SK-N-SH (cell line): Measurements from ENCODE around the gene CHST13.

Experiments used
- EP300 ChIP-seq, 2 experiments: IDR thresholded peaks; 2 replicates each; pipeline versions ENCODE4 v1.4.0 to v1.6.1; 2012; ENCODE audit warnings: borderline replicate concordance in 1 of 2, low read depth in 1 of 2, low read length in 1 of 2
- RCOR1 ChIP-seq: fragments of 150-350 bp; IDR thresholded peaks from 2 replicates; pipeline ENCODE4 v1.6.1; 2017; ENCODE audit warnings: antibody characterized with exemption, low read length
- TF ChIP-seq, protein P1 (sequence below): fragments of 150-350 bp; IDR thresholded peaks from 2 replicates; pipeline ENCODE4 v1.6.1; 2017; ENCODE audit warnings: antibody characterized with exemption, low read length, low read depth, borderline replicate concordance
- TF ChIP-seq, protein P2 (sequence below): IDR thresholded peaks from 2 replicates; pipeline ENCODE4; 2012
- TF ChIP-seq, protein P3 (sequence below): IDR thresholded peaks from 2 replicates; pipeline ENCODE4 v1.4.0; 2012; ENCODE audit warnings: low read depth

DNA sequence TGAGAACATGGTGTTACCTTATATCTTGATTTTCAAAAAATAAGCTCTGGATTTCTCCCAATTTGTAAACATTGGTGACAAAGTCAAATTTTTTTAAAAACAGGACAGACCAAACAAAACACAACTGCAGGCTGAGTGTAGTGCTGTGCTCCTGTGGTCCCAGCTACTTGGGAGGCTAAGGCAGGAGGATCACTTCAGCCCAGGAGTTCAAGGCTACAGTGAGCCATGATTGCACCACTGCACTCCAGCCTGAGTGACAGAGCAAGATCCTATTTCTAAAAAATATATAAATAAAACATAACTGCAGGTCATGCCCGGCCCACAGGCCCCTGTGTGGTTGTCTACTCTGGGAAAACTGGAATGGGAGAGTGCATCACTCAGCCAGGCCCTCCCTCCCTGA, 44.3 kb upstream of the CHST13 start:
- TF ChIP-seq, protein P1, sequence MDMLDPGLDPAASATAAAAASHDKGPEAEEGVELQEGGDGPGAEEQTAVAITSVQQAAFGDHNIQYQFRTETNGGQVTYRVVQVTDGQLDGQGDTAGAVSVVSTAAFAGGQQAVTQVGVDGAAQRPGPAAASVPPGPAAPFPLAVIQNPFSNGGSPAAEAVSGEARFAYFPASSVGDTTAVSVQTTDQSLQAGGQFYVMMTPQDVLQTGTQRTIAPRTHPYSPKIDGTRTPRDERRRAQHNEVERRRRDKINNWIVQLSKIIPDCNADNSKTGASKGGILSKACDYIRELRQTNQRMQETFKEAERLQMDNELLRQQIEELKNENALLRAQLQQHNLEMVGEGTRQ, result no peak
- TF ChIP-seq RCOR1 (no peak), EP300 (IDR thresholded peaks at IDR 0.05; ENCODE audit: borderline replicate concordance in 1 of 2, low read depth in 1 of 2, low read length in 1 of 2) (no peak)
- TF ChIP-seq, protein P2, sequence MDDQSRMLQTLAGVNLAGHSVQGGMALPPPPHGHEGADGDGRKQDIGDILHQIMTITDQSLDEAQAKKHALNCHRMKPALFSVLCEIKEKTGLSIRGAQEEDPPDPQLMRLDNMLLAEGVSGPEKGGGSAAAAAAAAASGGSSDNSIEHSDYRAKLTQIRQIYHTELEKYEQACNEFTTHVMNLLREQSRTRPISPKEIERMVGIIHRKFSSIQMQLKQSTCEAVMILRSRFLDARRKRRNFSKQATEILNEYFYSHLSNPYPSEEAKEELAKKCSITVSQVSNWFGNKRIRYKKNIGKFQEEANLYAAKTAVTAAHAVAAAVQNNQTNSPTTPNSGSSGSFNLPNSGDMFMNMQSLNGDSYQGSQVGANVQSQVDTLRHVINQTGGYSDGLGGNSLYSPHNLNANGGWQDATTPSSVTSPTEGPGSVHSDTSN, result no peak
- TF ChIP-seq, protein P3, sequence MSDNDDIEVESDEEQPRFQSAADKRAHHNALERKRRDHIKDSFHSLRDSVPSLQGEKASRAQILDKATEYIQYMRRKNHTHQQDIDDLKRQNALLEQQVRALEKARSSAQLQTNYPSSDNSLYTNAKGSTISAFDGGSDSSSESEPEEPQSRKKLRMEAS, result no peak
